Measurements from ENCODE around the gene ETF1.

- no peak for TF ChIP-seq CTCF (IDR thresholded peaks at IDR 0.05; ENCODE audit: low read length)
- no peak for TF ChIP-seq EZH2phosphoT487 (IDR thresholded peaks at IDR 0.05; ENCODE audit: low read length)
- no peak for TF ChIP-seq EZH2 (optimal IDR thresholded peaks at IDR 0.05; ENCODE audit: low read depth, low read length)
These were observed 668 bp downstream of the ETF1 start for GRCh38 chr5:138542180-138542955.

Data from MM.1S (cell line).